MM.1S (cell line): ENCODE measurements around the gene SEMA6B.

Source experiments
- CTCF ChIP-seq: fragments of 300-600 bp; sonication (generic); IDR thresholded peaks from 2 replicates; pipeline ENCODE4 v1.5.1; 2016; ENCODE audit warnings: antibody characterized with exemption, low read length, mixed read lengths
- EZH2phosphoT487 ChIP-seq: fragments of 300-600 bp; sonication (generic); IDR thresholded peaks from 2 replicates; pipeline ENCODE4 v1.6.1; 2018; ENCODE audit warnings: antibody characterized with exemption, low read length

GRCh38 chr19:4505570-4506448, 53.7 kb downstream of the SEMA6B start:
- TF ChIP-seq CTCF (no peak), EZH2phosphoT487 (no peak)
